Measurements from ENCODE around the gene LIPA.
A peak's percentile ranks its signal among the peaks of the same experiment; 100 is the strongest.
"Not testable (repeated sequence)": the region's sequence is repeated elsewhere in the genome, so short reads cannot be mapped to it uniquely, and the experiment has no call there.

LIPA gene

DNA sequence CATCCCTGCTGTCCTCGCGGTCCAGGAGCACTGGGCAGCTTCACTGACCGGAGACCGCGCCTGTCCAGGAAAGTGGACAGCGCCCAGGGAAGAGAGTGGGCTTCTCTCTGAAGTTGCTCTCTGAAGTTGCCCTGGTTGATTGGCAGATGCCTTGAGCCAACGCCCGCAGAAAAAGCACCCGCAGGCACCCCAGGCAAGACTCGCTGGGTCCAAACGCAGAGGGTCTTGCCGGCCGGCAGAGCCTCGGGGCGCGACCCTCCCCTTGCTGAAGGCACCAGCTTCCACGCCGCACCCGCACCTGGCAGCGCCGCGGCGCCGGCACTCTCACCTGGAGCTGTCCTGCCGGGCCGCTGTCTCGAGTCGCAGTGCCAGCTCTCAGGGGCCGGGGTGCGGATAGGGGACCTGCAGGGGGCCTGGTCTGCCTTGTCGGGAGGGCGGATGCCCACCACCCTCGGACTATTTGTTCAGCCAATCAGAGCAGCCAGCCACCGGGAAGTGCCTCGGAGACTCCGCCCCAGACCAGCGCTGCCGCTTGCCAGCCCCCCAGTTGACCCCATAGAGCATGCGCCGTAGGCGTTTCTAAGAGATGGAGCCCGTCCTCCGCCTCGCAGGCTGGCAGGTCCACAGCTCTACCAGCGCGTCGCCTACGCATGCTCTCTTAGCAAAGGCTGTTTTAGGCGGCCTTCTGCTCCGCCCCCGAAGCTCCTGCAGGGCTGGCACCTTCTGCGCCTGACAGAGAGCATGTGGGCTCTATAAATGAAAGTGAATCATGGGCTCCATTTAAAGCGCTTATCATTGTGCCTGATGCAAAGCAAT, at the start of gene LIPA:
Gene LIPA (minus strand): TSS at position 367 of the 816 bp plus-strand sequence. CDS start 4,127 bp downstream, outside the sequence.
- peak; percentile 99 for DNase-seq

DNA sequence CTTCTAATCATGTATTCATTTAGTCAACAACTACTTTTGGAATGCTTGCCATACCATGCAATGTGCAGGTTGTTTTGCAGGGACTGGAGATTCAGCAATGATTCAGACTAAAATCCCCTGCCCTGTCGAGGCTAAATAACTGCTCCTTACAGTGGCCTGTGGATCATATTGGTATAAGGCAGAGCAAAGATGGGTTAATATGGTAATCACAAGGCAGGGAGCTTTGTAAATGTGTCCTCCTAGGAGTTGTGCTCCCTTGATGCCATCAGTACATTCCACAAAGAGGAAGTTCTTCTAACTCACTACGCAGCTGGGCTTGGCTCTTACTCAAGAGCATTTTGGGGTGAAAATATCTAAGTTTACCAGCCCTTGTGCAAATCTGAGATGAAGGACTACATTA, 49.7 kb upstream of the LIPA start:
- peak; percentile 46 for DNase-seq

DNA sequence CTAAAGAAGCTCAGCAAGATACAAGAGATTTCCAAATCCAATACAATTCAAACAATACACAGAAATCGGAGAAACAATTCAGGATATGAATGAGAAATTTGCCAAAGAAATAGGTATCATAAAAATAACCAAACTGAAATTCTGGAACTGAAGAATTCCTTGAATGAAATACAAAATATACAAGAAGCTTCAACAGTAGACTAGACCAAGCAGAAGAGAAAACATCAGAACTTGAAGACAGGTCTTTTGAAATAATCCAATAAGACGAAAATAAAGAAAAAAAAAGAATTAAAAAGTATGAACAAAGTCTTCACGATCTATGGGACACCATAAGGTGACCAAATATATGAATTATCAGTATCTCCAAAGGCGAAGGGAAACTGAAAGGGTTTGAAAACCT, 47.5 kb upstream of the LIPA start:
- DNase-seq, result no peak

DNA sequence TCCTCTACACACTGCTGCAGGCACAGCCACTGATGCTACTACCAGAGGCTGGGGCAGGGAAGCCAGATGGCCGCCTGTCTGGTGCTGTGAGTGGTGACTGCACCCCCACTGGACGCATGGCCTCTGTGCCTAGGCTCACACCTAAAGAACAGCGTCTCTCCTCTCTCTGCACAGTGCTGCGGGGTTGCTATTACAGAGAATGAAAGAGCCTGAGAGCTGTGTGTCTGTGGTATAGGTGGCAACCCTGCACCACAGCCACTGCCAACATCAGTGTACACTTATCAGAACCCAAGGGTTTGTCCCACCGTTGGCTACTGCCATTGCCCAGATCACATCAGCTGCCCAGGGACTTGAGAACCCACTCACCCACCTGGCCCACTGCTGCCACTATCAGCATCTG, 46.2 kb upstream of the LIPA start:
- no peak for DNase-seq

DNA sequence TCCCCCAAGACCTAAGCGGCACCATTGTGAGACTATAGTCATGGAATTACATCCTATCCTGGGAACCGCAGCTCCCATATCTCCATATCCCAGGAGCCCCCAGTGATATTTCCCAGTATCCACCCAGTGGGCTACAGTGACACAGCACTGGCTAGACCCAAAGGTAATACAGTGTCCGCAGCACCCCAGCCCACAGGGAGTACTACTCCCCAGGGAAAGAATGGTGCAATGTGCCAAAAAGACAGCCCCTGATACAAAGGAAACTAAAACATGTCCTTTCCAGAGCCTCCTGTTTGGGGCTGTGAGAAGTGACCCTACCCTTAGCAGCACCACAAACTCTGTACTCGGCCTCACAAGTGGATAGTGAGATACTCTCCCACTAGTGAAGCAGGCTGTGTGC, 45.8 kb upstream of the LIPA start:
- DNase-seq, result no peak

DNA sequence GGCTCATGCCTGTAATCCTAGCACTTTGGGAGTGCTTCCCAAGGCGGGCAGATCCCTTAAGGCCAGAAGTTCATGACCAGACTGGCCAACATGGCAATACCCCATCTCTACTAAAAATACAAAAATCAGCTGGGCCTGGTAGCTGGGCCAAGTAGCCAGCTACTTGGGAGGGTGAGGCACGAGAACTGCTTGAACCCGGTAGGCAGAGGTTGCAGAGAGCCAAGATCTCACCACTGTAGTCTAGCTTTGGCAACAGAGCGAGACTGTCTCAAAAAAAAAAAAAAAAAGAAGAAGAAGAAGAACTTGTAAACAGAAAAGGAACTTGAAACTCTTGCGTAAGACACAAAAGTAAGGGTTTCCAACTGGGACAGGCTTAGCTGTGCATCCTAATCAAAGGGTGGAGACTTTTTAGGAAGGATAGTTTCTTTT, 44.7 kb upstream of the LIPA start:
- no peak for DNase-seq

DNA sequence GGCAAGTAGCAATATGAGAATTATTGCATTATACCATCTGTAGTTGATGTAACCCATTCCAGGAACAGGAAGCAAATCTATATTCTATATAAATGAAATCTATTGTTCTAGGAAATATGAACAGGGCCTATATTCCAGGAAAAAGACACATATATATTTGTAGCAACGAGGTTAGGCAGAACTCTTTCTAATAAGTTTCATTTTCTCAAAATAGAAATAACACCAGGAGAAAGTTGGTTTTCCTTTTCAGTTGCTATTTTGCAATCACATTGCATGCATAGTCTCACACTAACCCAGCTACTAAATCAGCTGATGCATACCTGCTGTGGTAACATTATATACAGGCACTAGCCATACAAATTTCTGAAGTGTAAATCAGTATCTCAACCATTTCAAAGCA, 44.0 kb upstream of the LIPA start:
- no peak for DNase-seq

DNA sequence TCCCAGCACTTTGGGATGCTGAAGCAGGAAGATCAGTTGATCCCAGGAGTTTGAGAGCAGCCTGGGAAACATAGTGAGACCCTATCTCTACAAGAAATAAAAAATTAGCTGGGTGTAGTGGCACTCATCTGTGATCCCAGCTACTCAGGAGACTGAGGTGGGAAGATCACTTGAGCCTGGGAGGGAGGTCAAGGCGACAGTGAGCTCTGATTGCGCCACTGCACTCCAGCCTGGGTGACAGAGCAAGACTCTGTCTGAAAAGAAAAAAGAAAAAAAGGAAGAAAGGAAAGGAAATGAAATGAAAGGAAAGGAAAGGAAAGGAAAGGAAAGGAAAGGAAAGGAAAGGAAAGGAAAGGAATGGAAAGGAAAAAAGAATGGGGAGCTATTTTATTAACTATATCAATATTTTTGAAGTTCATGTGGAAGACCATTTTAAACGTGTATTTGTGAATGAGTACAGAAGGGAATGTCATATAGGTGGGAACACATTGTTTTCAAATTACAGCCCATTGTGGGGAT, 43.2 kb upstream of the LIPA start:
- DNase-seq, result no peak

DNA sequence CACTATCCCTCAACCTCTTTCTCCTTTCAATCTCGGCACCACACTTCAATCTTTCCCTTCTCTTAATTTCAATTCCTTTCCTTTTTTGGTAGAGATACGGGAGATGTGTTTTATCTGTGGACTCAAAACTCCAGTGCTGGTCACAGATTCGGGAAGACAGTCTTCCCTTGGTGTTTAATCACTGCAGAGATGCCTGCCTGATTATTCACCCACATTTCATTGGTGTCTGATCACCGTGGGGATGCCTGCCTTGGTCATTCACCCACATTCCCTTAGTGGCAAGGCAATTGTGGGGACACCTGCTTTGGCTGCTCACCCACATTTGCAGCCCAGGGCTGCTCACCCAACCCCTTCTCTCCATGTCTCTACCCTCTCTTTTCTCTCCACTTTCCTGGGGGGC, 33.7 kb upstream of the LIPA start:
- not testable (repeated sequence) for DNase-seq

DNA sequence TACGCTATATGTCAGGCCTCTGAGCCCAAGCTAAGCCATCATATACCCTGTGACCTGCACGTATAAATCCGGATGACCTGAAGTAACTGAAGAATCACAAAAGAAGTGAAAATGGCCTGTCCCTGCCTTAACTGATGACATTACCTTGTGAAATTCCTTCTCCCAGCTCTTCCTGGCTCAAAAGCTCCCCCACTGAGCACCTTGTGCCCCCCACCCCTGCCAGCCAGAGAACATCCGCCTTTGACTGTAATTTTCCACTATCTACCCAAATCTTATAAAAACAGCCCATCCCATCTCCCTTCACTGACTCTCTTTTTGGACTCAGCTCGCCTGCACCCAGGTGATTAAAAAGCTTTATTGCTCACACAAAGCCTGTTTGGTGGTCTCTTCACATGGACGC, 33.1 kb upstream of the LIPA start:
- DNase-seq, result not testable (repeated sequence)

DNA sequence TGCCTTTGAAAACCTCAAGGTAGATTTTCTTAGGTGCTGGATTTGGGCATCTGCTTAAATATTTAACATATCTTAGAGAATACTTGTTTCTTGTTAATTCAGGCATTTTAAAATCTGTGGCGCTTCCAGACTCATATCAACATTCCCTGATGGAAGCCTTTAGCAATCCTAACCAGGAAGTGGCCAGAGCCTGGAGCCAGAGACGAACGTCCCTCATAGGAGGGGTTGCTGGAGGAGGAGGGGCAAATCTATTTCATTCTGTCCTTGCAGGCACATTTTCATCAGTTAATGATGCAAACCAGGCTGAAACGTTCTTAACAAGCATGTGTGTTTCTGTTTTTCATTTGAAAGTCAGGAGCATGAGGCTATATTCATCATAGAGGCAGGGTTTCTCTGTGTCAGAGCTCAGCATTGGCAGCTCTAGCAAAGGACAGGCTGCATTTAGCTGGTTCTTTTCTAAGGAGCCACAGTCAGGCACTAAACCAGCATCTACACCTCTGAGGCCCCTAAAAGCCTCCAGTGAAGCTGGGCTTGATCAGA, 32.4 kb upstream of the LIPA start:
- DNase-seq, result no peak

DNA sequence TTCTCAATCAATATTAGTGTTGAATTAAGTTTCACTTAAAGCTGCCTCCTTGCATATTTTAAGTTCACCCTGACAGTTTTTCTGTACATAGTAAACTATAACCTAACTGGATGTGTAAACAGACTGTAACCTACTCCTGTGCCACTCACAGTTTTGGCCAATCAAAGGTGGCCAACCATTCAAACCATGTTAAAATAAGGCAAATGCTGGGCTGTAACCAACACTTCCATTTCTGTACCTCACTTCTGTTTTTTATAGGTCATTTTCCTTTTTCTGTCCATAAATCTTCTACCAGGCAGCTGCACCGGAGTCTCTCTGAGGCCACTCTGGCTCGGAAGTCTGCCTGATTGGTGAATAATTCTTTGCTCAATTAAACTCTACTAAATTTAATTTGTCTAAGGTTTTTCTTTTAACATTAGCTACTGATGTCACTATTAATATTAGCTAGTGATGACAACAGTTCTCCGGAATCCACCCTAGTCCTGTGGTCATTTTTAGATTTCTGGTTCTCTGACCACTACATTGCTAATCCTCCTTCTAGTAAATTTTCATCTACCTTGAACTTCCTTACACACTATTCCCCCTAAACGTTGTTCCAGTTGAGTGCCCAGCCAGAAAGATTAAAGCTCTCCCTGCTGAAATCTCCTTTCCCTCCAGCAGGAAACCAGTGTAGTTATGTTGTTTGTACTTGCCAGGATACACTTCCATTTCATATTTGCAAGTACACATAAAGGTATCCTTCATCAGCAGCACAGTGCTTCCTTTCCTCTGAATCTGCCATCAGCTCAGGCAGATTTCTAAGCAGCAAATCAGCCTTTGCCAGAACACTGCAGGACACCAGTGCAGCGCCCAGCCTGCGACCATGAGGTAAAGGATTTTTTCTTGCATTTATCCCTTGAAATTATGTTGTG, 31.7 kb upstream of the LIPA start:
- DNase-seq, result no peak

DNA sequence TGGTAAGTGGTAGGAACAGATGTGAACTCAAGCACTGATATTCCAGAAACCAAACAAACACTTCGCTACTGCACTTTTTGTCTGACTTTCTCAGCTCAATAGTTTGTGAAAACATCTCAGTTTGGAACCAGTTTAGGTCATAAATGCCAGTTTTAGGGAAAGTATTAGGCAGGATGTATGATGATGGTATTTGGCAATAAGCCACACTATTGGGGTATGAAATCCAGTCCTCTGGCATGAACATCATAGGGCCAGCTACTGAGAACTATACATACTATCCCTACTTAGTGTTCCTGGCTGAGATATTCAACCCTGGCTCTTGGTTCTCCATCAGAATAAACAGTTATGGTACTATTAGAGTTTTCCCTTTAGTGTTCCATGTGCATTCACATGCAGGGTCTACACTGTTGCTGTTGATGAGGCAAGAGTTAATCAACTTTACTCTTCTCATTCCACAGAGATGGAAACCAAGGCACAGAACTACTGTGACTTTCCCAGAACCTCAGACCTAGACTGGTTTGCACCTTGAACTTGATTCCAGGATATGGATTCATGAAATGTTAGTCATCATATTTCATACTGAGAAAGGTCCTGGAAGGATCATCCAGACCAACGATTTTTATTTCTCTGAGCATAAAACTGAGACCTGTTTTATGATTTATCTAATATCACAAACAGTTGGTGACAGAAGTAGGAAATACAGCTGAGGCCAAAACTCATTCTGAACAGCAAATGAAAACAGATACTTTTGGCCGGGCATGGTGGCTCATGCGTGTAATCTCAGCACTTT, 30.2 kb upstream of the LIPA start:
- DNase-seq, result no peak

DNA sequence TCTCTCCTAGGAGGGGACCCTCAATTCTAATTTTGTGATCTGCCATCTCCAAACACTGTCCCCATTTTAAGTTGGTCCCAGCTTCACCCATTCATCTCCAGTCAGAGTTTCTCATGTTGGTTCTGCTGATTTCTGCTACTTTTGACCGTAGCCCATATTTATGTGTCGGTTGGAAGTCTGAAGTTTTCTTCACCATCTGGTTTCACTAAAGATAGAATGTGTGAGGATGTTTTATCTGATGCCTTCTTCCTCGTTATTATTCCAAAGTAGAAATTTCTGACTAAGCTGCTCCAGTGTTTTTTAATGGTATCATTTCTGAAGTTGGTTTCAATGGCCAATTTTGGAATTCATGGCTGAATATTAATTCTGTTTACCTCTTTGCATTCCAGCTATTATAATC, 28.9 kb upstream of the LIPA start:
- DNase-seq, result no peak

DNA sequence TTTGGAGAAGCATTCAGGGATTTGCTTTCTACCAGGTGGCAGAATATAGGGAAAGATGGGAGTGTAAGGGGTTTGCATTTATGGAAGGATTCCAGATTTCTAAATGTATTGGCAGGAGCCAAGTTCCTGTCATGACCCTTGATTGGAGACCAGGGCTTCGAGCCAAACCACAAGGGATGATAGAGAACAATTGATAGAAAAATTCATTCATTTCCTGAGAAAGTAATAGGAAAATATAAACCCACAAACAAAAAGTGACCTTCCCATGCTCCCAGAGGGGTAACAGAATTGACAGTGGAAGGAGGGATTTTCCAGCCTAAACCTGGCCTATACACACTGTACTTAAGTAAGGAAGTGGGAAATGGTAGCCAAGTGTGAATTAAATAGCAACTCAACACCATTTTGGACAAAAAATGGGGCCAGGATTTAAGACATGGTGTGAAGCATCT, 27.9 kb upstream of the LIPA start:
- DNase-seq, result no peak

DNA sequence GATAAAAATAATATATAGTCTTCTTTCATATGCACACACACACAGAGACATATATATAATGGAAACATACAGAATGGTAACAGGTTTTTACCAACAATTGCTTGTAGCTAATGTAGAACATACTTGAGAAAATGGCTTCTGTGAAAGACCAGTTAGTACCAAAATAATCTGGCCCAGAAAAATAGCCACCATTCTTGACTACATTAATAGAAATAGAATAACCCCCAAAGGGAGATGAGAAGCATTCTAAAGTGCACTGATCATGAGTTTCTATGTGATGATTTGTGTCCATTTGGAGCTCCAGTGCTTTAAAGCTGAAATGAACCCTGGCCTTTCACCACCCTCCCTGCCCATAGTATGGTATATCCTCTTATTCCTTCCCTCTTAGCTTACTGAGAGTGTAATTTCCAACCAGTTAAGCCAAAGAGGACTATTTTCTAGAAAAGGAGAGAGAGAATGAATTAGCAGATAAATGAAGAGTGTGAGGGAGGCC, 27.4 kb upstream of the LIPA start:
- DNase-seq, result no peak

DNA sequence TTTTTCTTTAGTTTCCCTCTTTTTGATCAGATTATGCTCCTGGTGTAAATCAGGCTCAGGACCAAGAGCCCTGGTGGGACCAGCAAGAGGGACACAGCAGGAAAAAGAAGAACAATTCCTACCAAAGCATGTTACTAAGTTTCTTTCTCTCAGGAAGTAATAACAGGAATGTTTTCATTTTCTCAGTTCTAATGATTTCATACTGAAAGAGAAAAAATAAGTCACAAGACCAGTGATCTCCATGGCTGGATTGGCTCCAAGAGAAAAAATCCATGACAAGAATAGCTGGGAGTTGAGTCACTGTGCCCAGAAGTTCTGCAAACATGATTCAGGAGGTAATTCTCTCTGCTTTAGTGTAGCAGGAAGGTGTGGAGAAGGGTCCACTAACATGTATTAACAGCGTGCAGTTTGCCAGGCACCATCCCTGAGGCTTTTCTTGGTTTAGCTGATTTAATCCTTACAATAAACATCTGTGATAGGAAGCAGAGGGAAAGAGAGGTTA, 26.5 kb upstream of the LIPA start:
- DNase-seq, result no peak

DNA sequence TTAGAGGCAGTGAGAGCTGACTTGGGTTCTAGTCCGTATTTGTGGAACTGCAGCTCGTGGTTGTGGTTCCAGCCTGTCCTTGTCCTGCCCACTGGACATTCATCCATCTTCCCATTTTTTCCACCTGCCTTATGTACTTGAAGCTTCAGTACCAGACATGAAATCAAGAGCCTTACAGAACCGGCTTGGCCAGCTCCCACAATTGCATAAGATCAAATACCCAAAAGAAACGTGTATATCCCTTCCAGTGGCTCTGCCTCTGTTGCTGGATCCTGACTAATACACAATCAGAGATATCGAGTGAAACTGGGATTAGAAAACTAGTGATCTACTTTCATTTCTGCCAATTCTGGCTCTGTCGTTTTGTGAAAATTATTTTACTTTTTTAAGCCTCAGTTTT, 23.8 kb upstream of the LIPA start:
- DNase-seq, result no peak

DNA sequence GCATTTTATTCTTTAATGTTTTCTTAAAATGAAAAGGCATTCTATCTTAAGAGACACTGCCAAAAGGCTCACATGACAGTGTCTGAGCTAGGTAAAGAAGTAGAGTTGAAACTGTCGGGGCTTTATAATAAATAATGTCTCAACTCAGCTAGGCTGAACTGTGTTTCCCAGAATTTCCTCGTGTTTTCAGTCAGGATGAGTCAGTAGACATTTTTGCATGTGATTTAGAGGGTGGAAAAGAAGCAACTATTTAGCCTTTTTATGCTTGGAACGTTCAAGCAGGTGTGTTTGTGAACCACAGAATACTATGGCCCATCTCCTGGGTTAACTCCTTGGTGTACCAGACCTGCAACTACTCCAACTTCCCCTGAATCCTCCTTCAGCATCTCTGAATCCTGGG, 23.4 kb upstream of the LIPA start:
- no peak for DNase-seq

DNA sequence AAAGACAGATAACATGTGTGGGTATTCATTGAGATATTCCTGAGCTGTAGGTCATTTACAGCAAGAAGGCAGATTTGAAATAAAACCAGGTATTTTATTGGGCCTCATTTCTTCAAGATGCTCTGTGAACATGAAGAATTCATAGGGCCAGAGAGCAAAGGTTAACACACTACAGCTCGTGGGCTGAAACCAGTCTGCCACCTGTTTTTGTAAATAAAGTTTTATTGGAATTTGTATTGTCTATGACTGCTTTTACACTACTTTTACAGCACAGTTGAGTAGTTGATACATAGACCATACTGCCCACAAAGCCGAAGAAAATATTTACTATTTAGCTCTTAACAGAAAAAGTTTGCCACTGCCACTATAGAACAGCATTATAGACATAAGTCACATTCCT, 22.1 kb upstream of the LIPA start:
- no peak for DNase-seq

DNA sequence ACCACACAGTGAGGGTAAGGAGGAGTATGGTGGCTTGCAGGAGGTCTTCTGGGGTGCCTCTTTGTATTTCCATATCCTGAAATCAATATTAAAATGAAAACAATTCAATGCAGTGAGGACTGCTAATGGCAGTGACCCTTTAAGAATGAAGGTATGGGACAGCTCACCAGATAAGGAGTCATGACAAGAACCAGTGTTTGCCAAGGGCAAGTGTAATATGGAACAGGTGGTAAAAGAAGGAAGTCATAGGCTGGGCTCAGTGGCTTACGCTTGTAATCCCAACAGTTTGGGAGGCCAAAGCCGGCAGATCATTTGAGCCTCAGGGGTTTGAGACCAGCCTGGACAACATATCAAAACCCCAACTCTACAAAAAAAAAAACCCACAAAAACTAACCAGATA, 20.0 kb upstream of the LIPA start:
- DNase-seq, result no peak

DNA sequence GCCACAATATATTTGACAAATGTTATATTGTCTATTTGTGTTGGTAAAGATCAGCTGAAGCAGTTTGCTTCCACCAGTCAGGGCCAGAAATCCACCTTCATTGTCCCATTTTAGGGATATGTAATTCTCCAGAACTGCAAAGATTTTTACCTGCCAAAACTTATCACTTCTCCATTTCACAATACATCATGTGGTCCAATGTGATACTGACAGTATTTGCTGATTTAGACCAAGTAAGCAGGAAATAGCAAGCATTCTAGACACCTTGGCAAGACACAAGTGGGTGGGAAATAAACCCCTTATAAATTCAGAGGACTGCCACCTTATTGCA, 18.5 kb upstream of the LIPA start:
- DNase-seq, result no peak
